NCI-H187 treated with DMSO at 0.1 percent for 48 hours (cell line): ENCODE results near the gene EIF5AL1.
"Not testable (repeated sequence)": the region's sequence is repeated elsewhere in the genome, so short reads cannot be mapped to it uniquely, and the experiment has no call there.

Experiments
- DNase-seq: peaks from one replicate; lab custom pipeline; 2025; lab: John Stamatoyannopoulos, UW

EIF5AL1 gene

DNA sequence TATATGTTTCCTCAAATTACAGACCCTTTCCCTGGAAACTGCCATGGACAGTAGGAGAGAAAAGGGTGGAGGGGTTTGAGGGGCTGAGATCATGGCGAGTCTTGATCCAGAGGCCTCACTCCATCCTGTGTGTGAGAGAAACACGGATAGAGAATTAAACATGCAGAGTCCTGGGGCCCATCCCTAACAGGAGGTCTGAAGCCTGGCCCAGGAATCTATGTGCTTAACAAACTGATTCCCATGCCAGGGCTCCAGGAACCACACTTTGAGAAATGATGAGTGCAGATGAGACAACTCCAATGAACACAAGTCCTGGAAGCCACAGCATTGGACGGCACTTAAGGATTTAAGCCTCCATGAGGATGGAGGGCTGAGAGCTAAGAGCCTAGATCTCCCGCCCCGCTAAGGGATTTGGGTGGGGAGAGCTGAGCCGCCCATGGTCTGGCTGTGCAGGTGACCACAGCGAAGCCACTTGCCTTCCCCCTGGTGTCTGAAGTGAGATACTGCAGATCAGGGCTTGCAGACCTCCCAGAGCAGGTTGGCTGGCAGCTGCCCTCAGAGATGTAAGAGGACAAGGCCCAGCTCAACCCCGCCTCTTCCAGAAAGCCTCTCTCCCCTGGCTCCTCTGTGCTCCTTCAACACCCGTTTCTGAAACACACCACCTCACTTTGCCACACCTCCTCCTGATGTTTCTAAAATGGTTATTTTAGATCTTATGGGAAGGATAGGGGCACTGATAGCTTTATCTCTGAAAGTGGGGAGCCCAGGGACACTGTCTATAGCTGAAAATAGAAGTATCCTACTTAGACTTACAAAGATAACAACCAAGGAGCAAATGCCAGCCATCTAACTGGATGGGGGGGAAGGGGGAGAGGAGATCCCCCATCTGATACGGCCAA lies 24.8 kb upstream of the EIF5AL1 start:
- DNase-seq: no peak

DNA sequence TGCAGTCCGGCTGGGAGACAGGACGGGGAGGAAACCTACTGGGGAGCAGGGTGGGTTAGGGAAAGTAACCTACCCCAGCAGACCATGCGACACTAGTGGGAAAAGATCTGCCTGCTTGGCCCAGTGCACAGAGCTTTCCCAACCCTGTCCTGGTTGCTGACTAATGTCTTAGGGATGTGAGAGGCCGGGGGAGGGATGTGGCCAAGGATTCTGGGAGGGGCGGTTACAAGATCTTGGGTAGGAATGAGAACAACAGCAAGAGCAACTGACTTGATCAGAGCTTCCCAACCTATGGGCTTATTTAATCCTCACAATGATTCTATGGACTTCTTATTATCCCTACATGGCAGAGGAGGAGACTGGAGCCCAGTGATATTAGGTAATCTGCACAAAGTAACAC lies 24.0 kb upstream of the EIF5AL1 start:
- no peak for DNase-seq

DNA sequence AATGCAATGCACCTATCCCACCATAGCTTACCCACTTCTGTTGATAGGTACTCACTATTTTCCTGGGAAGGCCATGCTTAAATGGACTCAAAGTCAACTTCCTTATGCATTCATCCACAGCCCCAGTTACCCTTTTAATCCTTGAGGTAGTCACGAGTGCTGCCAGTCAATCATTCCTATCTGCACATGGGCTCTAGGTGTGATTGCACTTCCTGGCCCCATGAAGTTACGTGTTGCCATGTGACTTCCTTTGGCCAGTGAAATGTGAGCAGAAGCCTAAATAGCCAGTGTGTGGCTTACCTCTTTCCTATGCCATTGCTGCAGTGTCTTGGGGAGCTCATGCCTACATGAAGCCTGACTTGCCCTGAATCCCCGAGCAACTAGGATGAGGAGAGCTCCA lies 23.5 kb upstream of the EIF5AL1 start:
- no peak for DNase-seq

DNA sequence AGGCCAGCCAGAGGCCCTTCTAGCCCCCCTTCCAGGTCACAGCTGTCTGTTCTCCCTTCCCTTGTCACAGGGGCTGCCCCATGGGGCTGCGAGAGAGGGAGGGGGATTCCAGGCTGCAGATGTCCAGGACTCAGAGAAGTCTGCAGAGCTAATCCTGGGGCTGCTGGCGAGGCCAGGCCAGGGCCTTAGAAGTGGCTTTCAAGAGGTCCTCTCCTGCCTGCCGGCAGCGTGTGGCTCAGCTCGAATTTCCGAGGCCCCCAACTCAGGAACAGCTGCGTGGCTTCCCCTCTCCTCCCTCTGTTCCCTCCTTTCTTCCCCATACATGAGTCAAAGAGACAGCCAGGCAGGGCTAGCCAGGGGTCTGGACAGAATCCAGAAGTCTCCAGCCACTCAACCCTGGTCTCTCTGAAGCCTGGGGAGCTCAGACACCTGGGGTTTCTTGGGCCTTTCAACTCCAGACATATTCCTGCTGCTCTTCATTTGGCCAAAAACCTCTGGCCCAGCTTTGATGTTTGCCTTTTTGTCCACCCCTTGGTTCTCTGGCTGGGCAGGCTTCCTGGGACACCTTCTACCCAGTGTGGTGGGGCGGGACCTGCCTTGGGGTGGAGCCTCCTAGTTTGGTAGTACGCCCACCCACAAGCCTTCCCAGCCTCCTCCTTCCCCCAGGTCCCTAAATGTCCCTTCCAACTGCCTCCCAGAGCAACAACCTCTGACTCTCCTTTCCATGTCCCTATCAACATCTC lies 21.8 kb upstream of the EIF5AL1 start:
- DNase-seq: no peak

DNA sequence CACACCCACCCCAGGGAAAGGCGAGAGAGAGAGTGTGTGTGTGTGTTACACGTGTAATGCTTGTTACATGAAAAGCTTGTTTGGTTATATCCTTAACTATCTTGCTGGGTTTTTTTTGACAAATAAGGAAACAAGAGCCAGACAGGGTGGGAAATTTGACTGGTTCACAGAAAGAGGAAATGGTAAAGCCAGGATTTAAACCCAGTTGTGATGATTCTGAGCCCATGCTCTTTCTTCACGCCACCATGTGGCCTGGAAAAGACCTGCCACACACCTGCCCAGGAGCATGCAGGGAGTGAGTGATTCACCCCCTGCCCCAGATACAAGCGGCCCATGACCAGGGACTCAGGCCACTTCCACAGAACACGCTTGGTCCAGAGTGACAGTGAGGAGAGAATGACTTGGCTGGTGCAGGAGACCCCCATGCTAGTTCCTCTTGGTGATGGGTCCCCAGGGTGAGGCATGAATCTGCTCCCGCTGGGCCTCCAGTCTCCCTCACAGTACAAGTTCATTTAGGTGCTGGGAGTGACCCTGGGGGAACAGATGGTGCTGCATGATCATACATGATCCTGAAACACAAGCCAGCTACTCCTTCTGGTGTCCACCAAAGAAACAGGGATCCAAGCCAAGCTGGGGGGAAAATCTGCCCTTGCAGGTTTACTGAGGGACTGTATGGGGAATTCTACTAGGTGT lies 21.0 kb upstream of the EIF5AL1 start:
- no peak for DNase-seq

DNA sequence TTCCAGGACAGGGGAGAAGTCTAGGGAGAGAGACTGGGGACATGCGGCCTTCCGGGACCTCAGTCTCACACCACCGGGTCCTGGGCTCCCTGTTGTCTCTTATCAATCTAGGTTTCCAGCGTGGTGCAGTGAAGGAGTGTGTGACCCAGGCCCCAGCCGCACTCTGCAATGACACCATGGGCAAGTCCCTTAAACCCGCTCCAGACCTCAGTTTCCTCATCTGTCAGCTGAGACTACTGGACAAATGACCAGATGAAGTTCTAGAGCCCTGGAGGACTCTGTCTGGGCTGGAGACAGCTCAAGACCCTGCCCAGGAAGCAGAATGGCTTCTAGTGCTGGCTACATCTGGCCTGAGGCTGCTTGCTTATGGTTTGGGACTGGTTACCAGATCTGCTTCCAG lies 20.1 kb upstream of the EIF5AL1 start:
- DNase-seq: no peak

DNA sequence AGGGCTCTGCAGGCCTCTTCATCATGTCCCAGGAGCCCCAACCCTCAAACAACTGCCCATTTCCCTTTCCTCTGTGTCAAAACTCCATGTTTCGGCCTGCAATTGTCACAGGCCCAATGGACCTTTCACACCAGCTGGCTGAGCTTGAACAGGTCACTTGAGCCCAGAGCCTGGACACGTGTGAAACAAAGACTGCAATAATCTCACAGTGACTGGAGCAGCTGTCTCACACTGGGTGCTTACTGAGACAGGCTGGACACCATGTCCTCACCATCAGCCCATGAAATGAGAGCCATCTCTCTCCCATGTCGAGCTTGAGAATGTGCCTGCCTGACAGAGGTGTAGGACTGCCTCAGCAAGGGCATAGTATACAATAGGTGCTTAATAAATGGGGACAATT lies 19.5 kb upstream of the EIF5AL1 start:
- no peak for DNase-seq

DNA sequence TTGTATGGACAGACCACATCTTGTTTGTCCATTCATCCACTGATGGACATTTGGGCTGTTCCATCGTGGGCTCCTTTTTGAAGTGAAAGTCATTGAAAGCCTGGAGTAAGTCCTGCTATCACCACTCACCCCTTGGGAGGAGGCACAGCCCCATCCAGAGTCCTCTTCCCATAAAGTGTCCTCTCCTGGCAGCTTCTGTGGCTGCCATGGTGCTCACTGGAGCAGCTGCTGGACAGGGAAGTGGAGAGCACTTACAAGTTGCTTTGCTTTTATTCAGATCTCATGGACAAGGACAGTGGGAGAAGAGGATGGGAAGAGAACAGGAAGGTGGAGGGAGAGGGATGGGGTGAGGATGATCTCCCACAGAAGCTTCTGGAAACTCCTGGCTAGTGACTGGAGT lies 18.5 kb upstream of the EIF5AL1 start:
- no peak for DNase-seq

DNA sequence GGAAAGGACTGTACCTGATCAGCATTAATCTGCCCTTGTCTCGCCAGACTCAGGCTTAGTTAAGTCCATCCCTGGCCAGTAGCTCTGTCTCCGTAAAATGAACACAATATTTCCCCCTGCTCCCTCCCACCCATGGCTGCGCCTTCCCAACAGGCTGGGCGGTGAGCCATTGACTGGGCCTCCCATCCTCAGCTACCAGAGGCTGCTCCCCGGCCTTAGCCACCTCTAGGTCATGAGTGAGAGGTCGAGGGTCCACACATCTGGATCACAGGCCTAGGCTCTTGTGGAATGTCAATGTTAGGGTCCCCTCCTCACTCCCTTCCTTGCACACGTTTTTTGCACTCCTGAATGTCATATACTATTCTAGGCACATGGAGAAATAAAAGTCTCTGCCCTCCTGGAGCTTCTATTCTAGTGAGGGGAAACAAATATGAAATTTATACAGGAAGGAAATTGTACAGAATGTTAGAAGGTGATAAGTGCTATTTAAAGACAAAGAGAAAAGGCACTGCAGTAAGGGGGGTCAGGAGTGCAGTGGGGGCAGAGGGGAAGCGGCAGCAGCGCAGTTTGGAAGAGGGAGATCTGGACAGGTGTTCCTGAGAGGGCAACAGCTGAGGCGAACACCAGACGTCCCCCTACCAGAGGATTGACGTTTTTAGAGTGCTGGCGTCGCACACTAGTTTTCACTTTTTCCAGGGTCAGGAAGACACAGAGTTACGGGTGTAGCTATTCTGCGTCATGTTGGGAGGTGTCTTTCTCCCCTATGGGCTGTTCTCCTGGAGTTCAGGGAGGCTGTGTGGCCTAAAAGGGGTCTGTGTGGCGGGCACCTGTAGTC lies 17.2 kb upstream of the EIF5AL1 start:
- DNase-seq: no peak

DNA sequence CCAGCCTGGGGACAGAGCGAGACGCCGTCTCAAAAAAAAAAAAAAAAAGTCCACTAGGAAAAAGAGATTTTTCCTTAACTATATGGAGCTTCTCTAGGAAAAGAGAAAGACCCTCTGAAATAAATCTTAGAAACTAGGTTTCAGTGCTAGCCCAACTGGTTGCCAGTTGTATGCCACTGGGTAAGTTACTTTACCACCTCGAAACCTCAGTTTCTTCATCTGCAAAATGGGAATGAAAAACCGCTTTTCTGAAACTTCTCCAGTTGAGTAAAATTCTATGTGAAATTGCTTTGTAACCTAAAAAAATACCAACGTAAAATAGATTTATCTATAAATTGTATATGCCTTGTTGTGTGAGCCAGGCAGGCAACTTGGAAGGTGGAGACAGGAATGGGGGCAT lies 16.5 kb upstream of the EIF5AL1 start:
- DNase-seq: no peak

DNA sequence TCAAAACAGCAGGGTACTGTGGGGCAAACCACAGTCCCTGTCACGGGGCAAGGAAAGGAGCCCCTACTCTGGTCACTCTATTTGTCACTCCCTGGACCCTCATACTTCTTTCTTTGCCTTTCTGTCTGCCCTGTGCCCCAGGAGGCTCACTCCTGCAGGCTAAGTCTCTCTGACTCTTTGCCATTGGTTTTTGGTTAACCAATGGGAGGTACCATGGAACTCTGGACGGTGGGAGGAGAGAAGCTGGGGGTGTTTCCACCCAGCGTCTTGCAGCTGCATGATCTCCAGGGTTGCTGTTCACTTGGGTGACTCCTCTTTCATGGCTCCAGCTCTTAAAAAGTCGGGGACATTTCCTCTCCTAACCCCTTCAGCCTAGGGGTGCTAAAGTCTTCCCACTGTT lies 15.4 kb upstream of the EIF5AL1 start:
- no peak for DNase-seq

DNA sequence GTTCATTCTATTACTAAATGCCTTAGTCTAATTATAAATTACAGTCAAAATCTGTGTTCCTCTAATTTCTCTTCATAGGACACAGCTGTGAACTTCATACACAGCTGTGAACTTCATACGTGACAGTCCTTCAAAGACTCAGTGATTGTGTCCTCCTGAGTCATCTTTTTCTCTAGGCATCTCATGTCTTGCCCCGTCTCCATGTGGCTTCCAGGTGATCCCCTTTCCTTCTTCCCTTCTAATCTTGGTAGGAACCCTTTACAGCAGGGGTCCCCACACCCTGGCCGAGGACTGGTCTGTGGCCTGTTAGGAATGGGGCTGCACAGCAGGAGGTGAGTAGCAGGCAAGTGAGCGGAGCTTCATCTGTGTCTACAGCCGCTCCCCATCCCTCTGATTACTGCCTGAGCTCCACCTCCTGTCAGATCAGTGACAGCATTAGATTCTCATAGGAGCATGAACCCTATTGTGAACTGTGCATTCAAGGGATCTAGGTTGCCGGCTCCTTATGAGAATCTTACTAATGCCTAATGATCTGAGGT lies 14.0 kb upstream of the EIF5AL1 start:
- DNase-seq: no peak

DNA sequence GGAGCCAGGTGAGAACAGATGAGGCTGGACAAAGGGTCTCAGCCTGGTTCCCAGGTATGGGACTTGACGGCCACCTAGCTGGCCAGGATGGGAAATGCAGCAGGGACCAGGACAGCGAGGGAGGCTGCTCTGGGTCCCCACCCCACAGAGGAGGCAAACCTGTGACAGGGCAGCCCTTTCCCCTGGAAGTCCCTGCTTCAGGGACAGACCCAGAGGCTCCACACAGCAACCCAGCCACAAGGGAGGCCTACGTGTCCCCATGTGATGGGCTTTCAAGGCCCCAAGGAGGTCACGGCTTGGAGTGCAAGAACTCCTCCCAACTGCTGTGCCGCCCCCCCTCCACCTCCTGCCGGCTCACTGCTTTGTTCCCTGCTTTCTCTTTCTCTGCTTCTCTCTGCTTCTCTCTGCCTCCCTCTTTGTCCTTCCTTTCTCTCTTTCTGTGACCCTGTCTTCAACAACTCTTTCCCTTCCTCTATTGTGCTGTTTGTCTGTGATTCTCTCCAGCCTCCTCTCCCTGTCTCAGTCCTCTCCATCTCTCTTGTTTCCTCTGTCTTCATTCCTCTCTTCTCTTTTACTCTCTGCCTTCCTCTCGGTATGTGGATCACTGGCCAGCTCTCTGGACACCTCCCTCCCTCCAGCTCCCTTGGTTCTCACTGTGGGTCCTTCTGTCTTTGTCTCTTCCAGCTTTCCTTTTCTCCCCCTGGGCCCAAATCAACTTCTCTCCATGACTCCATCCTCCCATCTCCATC lies 9.6 kb upstream of the EIF5AL1 start:
- DNase-seq: no peak

DNA sequence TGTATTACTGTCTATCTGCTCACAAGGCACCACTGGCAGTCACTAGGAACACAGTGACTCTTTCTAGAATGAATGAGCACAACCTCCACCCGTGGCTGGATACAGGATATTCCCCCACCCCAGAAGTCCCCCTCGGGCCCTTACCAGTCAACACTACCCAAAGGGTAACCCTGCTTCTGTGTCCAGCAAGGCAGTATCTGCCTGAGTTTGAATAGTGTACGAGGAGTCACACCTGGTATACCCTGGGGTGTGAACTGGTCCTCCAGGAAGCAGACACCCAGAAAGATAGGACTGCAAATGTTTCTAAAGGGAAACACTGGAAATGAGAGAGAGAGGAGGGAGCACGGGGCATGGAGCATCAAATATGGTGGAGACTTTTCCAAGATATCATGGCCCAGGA lies 8.5 kb upstream of the EIF5AL1 start:
- DNase-seq: not testable (repeated sequence)

DNA sequence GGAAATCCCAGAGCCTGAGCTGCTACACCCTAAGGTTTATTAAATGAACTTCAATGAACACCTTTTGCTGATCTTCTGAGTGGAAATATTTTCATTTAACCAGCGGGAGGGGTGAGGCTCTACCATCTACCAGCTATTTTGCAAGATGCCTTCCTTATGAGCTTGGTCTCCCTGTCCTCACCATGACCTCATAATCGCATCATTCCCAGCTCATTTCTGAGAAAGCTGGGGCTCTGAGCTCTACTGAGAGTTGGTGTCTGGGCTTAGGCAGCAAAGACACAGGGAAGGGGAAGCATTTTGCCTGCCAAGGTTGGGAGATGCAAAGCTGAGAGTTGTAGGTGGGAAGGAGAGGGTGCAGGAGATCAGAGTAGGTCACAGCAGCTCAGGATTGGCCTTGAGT lies 7.8 kb upstream of the EIF5AL1 start:
- DNase-seq: not testable (repeated sequence)

DNA sequence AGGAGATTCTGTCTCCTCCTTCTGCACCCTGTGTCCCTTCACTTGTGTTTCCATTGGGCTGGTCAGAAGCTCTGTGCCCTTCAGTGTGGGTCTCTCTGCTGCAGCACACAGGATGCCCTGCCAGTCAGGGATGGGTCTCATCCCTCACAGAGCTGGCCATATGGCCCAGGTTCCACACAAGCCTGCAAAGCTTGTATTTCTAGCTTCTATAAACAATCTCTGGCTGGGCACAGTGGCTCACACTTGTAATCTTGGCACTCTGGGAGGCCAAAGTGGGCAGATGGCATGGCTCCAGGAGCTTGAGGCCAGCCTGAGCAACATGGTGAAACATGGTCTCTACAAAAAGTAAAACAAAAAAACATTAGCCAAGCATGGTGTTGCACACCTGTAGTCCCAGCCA lies 7.0 kb upstream of the EIF5AL1 start:
- DNase-seq: not testable (repeated sequence)

DNA sequence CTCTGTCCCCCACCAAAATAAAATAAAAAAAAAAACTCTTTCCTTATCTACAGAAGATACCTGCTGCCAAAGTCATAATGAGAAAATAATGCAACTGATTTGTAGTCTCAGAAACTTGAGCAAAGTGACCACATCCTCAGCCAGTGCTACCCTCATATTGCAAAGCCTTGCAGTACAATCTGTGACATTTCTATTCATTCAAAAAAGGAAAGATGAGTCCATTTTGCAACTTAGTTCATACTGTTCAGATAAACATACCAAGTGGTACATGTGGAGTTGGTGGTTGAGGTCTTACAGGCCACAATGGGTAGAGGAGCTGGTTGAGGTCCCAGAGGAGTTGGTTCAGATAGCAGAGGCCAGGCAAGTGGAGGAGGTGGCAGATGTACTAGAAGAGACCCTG lies 6.5 kb upstream of the EIF5AL1 start:
- no peak for DNase-seq

DNA sequence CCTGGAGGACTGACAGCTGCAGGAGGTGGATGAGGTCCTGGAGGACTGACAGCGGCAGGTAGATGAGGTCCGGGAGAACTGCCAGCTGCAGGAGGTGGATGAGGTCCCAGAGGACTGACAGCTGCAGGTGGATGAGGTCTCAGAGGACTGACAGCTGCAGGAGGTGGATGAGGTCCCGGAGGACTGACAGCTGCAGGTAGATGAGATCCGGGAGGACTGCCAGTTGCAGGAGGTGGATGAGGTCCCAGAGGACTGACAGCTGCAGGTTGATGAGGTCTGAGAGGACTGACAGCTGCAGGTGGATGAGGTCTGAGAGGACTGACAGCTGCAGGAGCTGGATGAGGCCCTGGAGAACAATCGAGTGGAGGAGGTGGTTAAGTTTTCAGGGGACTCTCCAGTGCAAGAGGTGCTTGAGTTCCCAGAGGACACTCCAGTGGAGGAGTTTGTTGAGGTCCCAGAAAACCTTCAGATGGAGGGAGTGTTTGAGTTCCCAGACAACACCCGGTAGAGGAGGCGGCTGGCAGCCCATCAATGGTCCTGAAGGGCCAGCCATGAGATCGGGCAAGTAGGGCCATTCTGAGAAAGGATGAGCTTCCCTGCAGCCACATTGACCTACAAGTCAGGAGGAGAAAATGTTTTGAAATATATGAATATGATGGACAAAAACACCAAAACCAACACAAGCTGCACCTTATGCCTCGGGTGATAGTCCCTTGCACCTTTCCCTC lies 4.7 kb upstream of the EIF5AL1 start:
- no peak for DNase-seq

DNA sequence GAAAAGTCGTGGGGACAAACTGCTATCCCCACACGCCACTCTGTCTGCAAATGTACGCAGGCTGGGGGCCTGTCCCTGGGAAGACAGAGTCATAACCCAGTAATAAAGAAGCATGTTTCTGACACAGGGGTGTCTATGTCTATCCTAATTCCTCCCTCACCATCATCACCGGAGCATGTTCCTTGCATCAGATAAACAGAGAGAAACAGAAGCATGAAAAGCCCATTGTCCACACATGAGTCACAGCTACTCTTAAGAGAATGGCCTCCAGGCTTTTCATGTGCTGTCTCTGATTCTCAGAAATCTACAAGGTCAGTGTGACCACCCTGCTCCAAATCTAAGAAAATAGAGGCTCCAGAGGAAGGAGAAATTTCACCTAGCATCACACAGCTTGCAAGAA lies 4.1 kb upstream of the EIF5AL1 start:
- DNase-seq: not testable (repeated sequence)

DNA sequence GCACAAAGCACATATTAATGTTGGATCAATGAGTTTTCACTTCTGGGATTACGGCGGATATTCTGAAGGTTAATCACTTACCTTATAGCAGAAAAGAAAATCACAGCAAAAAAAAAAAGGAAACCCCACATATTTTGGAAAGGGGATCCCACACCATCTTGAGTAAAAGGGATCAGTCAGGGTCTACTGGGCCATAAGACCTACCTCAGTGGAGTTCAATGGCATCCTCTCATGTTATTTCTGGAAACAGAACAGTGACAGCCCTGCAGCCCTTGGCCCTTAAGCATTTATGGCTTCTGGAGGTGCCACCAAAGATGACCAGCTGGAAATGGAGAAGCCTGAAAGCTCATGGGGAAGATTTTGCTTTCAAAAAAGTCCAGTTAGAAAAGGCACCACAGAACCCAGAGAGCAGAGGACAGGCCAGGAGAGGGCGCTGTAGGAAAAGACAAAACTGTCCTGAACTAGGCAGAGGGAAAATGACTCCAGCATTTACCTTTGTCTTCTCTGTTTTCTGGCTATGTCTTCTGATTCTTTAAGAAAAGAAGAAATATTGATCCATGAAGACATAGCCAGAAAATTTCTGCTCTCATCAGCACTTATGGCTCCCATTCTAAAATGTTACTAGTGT lies 2.9 kb upstream of the EIF5AL1 start:
- DNase-seq: not testable (repeated sequence)
